Umbilical cord (tissue), 2 donors: ENCODE results near the gene KMT2B. TPM values are rescaled to one million over a fixed set of nuclear protein-coding genes. Genes with fewer than 3 reads are reported as not detected.
"Not testable (repeated sequence)": the region's sequence is repeated elsewhere in the genome, so short reads cannot be mapped to it uniquely, and the experiment has no call there.

ENCODE experiments used
- DNase-seq: peaks from one replicate; pipeline ENCODE4 v3.0.0-alpha.2; 2015; ENCODE audit warnings: low spot score
- total RNA-seq: library from RNA; depleted of rRNA; stranded (reverse); fragments of >200 nt; gene quantifications from one replicate; pipeline ENCODE4 v1.2.3, GENCODE V29; 2014; ENCODE audit warnings: low replicate concordance; ENCODE audit not compliant: insufficient read depth

KMT2B gene
- total RNA-seq, 1 donor from 2014 or later, result 2.2 TPM

GRCh38 chr19:35710784-35711723 lies 6.7 kb upstream of the KMT2B start:
- no peak for DNase-seq

- no peak for DNase-seq
These were observed 5.0 kb upstream of the KMT2B start for GRCh38 chr19:35712567-35713505.

- DNase-seq, result no peak
These were observed 4.3 kb upstream of the KMT2B start for GRCh38 chr19:35713506-35713850.

GRCh38 chr19:35713904-35714495 lies 3.8 kb upstream of the KMT2B start:
- no peak for DNase-seq

- no peak for DNase-seq
These were observed 3.0 kb upstream of the KMT2B start for GRCh38 chr19:35714601-35715354.

GRCh38 chr19:35715355-35715809 lies 2.4 kb upstream of the KMT2B start:
- no peak for DNase-seq

GRCh38 chr19:35715981-35716800 lies 1.6 kb upstream of the KMT2B start:
- peak; percentile 59 for DNase-seq

GRCh38 chr19:35716801-35717664 lies 770 bp upstream of the KMT2B start:
- DNase-seq, result peak; percentile 98

- DNase-seq, result peak; percentile 26
These were observed 690 bp downstream of the KMT2B start for GRCh38 chr19:35718345-35719041.

GRCh38 chr19:35719402-35720162 lies 1.8 kb downstream of the KMT2B start:
- no peak for DNase-seq

GRCh38 chr19:35720163-35720524 lies 2.3 kb downstream of the KMT2B start:
- DNase-seq, result no peak

- DNase-seq, result no peak
These were observed 2.8 kb downstream of the KMT2B start for GRCh38 chr19:35720648-35721047.

- no peak for DNase-seq
These were observed 3.6 kb downstream of the KMT2B start for GRCh38 chr19:35721374-35721773.

- no peak for DNase-seq
These were observed 4.7 kb downstream of the KMT2B start for GRCh38 chr19:35722461-35722860.

GRCh38 chr19:35722897-35723296 lies 5.1 kb downstream of the KMT2B start:
- DNase-seq, result no peak

- no peak for DNase-seq
These were observed 5.9 kb downstream of the KMT2B start for GRCh38 chr19:35723671-35724070.

- not testable (repeated sequence) for DNase-seq
These were observed 6.3 kb downstream of the KMT2B start for GRCh38 chr19:35724132-35724531.

- no peak for DNase-seq
These were observed 6.8 kb downstream of the KMT2B start for GRCh38 chr19:35724560-35724959.
